A549 (cell line): Measurements from ENCODE around the gene SHROOM2. TPM values are rescaled to one million over a fixed set of nuclear protein-coding genes. Genes with fewer than 3 reads are reported as not detected.
A peak's percentile ranks its signal among the peaks of the same experiment; 100 is the strongest.

Source experiments
- ATAC-seq, 2 experiments: fragments of 200-7000 bp in 1 of 2; fragments of >200 bp in 1 of 2; cut with Nextera tagmentation in 1 of 2; cut with Tn5 transposase in 1 of 2; 3 replicates each; pipeline versions ENCODE4 v1.8.0 to v1.9.1; 2018 to 2020; ENCODE audit warnings: mild to moderate bottlenecking in 1 of 2, moderate library complexity in 1 of 2
- CTCF ChIA-PET: fragments of 300-600 bp; sonication (Branson Sonifier 250); formaldehyde crosslinking; extraction: SDS; loops from one replicate; lab custom pipeline; 2021; ENCODE audit warnings: antibody characterized with exemption, inconsistent platforms; lab: Yijun Ruan, JAX
- POLR2A ChIA-PET: fragments of 350-600 bp; formaldehyde crosslinking; extraction: SDS; loops from one replicate; lab custom pipeline; 2021; ENCODE audit warnings: antibody characterized with exemption, inconsistent platforms; lab: Yijun Ruan, JAX
- DNase-seq, 2 experiments: peaks; one replicate each; pipeline versions ENCODE4 v3.0.0 to v3.0.0-alpha.2; 2011 to 2016; ENCODE audit warnings: low read depth in 1 of 2, low spot score in 1 of 2
- FAIRE-seq: peaks from 2 replicates; lab custom pipeline; 2011; peaks lifted over from hg19 to GRCh38; lab: Jason Lieb, UNC
- H3K27ac ChIP-seq, 2 experiments: fragments of >200 bp; sonication (Bioruptor Twin); formaldehyde crosslinking; 3 replicates each; pipeline ENCODE4 v1.5.1; 2016 to 2017
- H3K4me1 ChIP-seq: fragments of >200 bp; sonication (Bioruptor Twin); formaldehyde crosslinking; 3 replicates; pipeline ENCODE4 v1.6.1; 2016
- H3K4me2 ChIP-seq: fragments of >200 bp; sonication (Bioruptor Twin); formaldehyde crosslinking; 3 replicates; pipeline ENCODE4 v1.6.1; 2016
- H3K4me3 ChIP-seq: fragments of >200 bp; sonication (Bioruptor Twin); formaldehyde crosslinking; 3 replicates; pipeline ENCODE4 v1.5.1; 2016
- H3K9me3 ChIP-seq: fragments of >200 bp; sonication (Bioruptor Twin); formaldehyde crosslinking; 3 replicates; pipeline ENCODE4 v1.6.1; 2016
- ATOH8 ChIP-seq: fragments of 250-450 bp; sonication (Bioruptor Pico); IDR thresholded peaks from 2 replicates; pipeline ENCODE4 v1.5.0; 2020; ENCODE audit warnings: low read depth, mild to moderate bottlenecking, moderate library complexity
- BHLHE40 ChIP-seq: IDR thresholded peaks from 2 replicates; pipeline ENCODE4 v1.6.1; 2012; ENCODE audit warnings: low read depth, low read length, inconsistent platforms
- CBX2 ChIP-seq: fragments of 200-600 bp; sonication (generic); IDR thresholded peaks from 2 replicates; pipeline ENCODE4 v1.6.1; 2016; ENCODE audit warnings: low read depth, mild to moderate bottlenecking, borderline replicate concordance
- CBX8 ChIP-seq: fragments of 200-600 bp; sonication (generic); IDR thresholded peaks from 2 replicates; pipeline ENCODE4 v1.6.1; 2016
- CEBPB ChIP-seq, 2 experiments: fragments of >200 bp in 1 of 2; sonication (Bioruptor Twin) in 1 of 2; formaldehyde crosslinking in 1 of 2; IDR thresholded peaks; 2 replicates each; pipeline ENCODE4 v1.6.1; 2012 to 2016
- CHD2 ChIP-seq: fragments of 150-350 bp; IDR thresholded peaks from 2 replicates; pipeline ENCODE4 v1.6.1; 2014; ENCODE audit warnings: low read length; ENCODE audit not compliant: partially characterized antibody
- E2F6 ChIP-seq: IDR thresholded peaks from 2 replicates; pipeline ENCODE4 v1.6.1; 2012; ENCODE audit warnings: low read depth, borderline replicate concordance
- ESRRA ChIP-seq: fragments of 150-350 bp; IDR thresholded peaks from 2 replicates; pipeline ENCODE4 v1.6.1; 2014; ENCODE audit warnings: mild to moderate bottlenecking, low read length, borderline replicate concordance
- FOSB ChIP-seq: fragments of 250-450 bp; sonication (Bioruptor Pico); IDR thresholded peaks from 2 replicates; pipeline ENCODE4 v1.5.0; 2020; ENCODE audit warnings: mild to moderate bottlenecking, moderate library complexity
- FOSL2 ChIP-seq, 2 experiments: fragments of 450-650 bp in 1 of 2; fragments of >200 bp in 1 of 2; sonication (Bioruptor Twin) in 1 of 2; formaldehyde crosslinking; IDR thresholded peaks; 2 replicates each; pipeline versions ENCODE4 v1.5.0 to v1.6.1; 2016 to 2020; ENCODE audit warnings: mild to moderate bottlenecking in 1 of 2, moderate library complexity in 1 of 2
- FOXS1 ChIP-seq: fragments of 250-450 bp; sonication (Bioruptor Pico); IDR thresholded peaks from 2 replicates; pipeline ENCODE4 v1.5.0; 2020; ENCODE audit warnings: mild to moderate bottlenecking, moderate library complexity
- GATA3 ChIP-seq: IDR thresholded peaks from 2 replicates; pipeline ENCODE4 v1.6.1; 2012; ENCODE audit warnings: borderline replicate concordance
- HDAC2 ChIP-seq: fragments of 200-600 bp; sonication (generic); IDR thresholded peaks from 2 replicates; pipeline ENCODE4 v1.6.1; 2016
- HES2 ChIP-seq: fragments of >200 bp; sonication (Bioruptor Twin); formaldehyde crosslinking; IDR thresholded peaks from 2 replicates; pipeline ENCODE4 v1.6.1; 2016
- HEYL ChIP-seq: fragments of 250-450 bp; sonication (Bioruptor Pico); IDR thresholded peaks from 2 replicates; pipeline ENCODE4 v1.8.0; 2021; ENCODE audit warnings: mild to moderate bottlenecking, moderate library complexity
- HOXA7 ChIP-seq: fragments of 250-450 bp; sonication (Bioruptor Pico); IDR thresholded peaks from 2 replicates; pipeline ENCODE4 v1.5.0; 2020; ENCODE audit warnings: mild to moderate bottlenecking, moderate library complexity
- HOXB5 ChIP-seq: fragments of 250-450 bp; sonication (Bioruptor Pico); IDR thresholded peaks from 2 replicates; pipeline ENCODE4 v1.5.0; 2020; ENCODE audit warnings: mild to moderate bottlenecking, moderate library complexity
- JUN ChIP-seq, 2 experiments: fragments of >200 bp; sonication (Bioruptor Twin); formaldehyde crosslinking; IDR thresholded peaks; 2 replicates in 1 of 2; 3 replicates in 1 of 2; pipeline ENCODE4 v1.6.1; 2016 to 2017
- KDM1A ChIP-seq: fragments of 200-600 bp; sonication (generic); IDR thresholded peaks from 2 replicates; pipeline ENCODE4 v1.6.1; 2016; ENCODE audit warnings: low read depth, mild to moderate bottlenecking
- KDM5A ChIP-seq: fragments of 200-600 bp; sonication (generic); IDR thresholded peaks from 2 replicates; pipeline ENCODE4 v1.6.1; 2016; ENCODE audit warnings: antibody characterized with exemption, mild to moderate bottlenecking
- MAFK ChIP-seq: fragments of 450-650 bp; IDR thresholded peaks from 2 replicates; pipeline ENCODE4 v1.6.1; 2014; ENCODE audit not compliant: partially characterized antibody
- MAX ChIP-seq: IDR thresholded peaks from 2 replicates; pipeline ENCODE4 v1.6.1; 2012
- MAZ ChIP-seq: fragments of 150-350 bp; IDR thresholded peaks from 2 replicates; pipeline ENCODE4 v1.6.1; 2014; ENCODE audit warnings: antibody characterized with exemption, low read depth, low read length, borderline replicate concordance
- MYC ChIP-seq: IDR thresholded peaks from 2 replicates; pipeline ENCODE4 v1.6.1; 2012; ENCODE audit warnings: mild to moderate bottlenecking, inconsistent platforms, low read length, improper control_type of control experiment, borderline replicate concordance
- NPAS2 ChIP-seq: fragments of 250-450 bp; sonication (Bioruptor Pico); IDR thresholded peaks from 2 replicates; pipeline ENCODE4 v1.8.0; 2022; ENCODE audit warnings: mild to moderate bottlenecking, moderate library complexity, borderline replicate concordance
- PHF8 ChIP-seq: fragments of 200-600 bp; sonication (generic); IDR thresholded peaks from 2 replicates; pipeline ENCODE4 v1.6.1; 2016; ENCODE audit warnings: low read depth, mild to moderate bottlenecking, antibody characterized with exemption, moderate library complexity, borderline replicate concordance
- POLR2A ChIP-seq: IDR thresholded peaks from 2 replicates; pipeline ENCODE4 v1.6.1; 2012; ENCODE audit warnings: mild to moderate bottlenecking, low read length
- RARB ChIP-seq: fragments of 250-450 bp; sonication (Bioruptor Pico); IDR thresholded peaks from 2 replicates; pipeline ENCODE4 v1.8.0; 2021; ENCODE audit warnings: mild to moderate bottlenecking, moderate library complexity
- RFX5 ChIP-seq: fragments of 450-650 bp; IDR thresholded peaks from 2 replicates; pipeline ENCODE4 v1.7.1; 2014; ENCODE audit warnings: antibody characterized with exemption, mild to moderate bottlenecking, moderate library complexity
- RNF2 ChIP-seq: fragments of 200-600 bp; sonication (generic); IDR thresholded peaks from 2 replicates; pipeline ENCODE4 v1.6.1; 2016; ENCODE audit warnings: low read depth, mild to moderate bottlenecking, antibody characterized with exemption, moderate library complexity, borderline replicate concordance
- SREBF2 ChIP-seq: fragments of 450-650 bp; IDR thresholded peaks from 2 replicates; pipeline ENCODE4 v1.6.1; 2014; ENCODE audit warnings: mild to moderate bottlenecking, moderate library complexity
- TFCP2L1 ChIP-seq: fragments of 250-450 bp; sonication (Bioruptor Pico); IDR thresholded peaks from 2 replicates; pipeline ENCODE4 v1.5.0; 2021; ENCODE audit warnings: mild to moderate bottlenecking
- ZC3H11A ChIP-seq: fragments of 450-650 bp; IDR thresholded peaks from 2 replicates; pipeline ENCODE4 v1.6.1; 2014; ENCODE audit warnings: antibody characterized with exemption, mild to moderate bottlenecking
- ZFP36 ChIP-seq: fragments of 450-650 bp; IDR thresholded peaks from 2 replicates; pipeline ENCODE4 v1.6.1; 2014; ENCODE audit warnings: borderline replicate concordance; ENCODE audit not compliant: partially characterized antibody
- ZNF302 ChIP-seq: fragments of 250-450 bp; sonication (Bioruptor Pico); IDR thresholded peaks from 2 replicates; pipeline ENCODE4 v1.9.0; 2021; ENCODE audit warnings: inconsistent platforms, mild to moderate bottlenecking, moderate library complexity
- WGBS: methylation state at CpG from one replicate; pipeline ENCODE4 v1.1.6; 2017; ENCODE audit errors: missing lambda C conversion rate; 5-methylcytosine and 5-hydroxymethylcytosine counted together
- polyA plus RNA-seq, 4 experiments: library from polyadenylated mRNA; depleted of rRNA in 3 of 4; stranded (reverse); fragments of >200 nt; fragmentation: RNase III in 1 of 4; extraction: RNeasy Plus Mini Kit Qiagen cat#74134 plus additional on column Dnase treatment in 1 of 4; gene quantifications; 2 replicates in 3 of 4; 3 replicates in 1 of 4; pipeline ENCODE4 v1.2.3, GENCODE V29; 2011 to 2017

SHROOM2 gene
- polyA plus RNA-seq, 2 of the 4 experiments (the other 2 are of a cell fraction) = 0.12 to 0.27 TPM

GRCh38 chrX:9880237-9880636 lies 94.0 kb downstream of the SHROOM2 start:
- Histone ChIP-seq H3K27ac (no peak overlapping the region), H3K4me1 (no peaks in the 10 kb centered on the region), H3K4me2 (no peak overlapping the region), H3K4me3 (no peak overlapping the region), H3K9me3 (no peaks in the 10 kb centered on the region)
- WGBS = 57% methylated on average over 6 of the region's 13 CpGs
- TF ChIP-seq KDM1A = no peak
- TF ChIP-seq CBX2 = no peak
- no peak for TF ChIP-seq FOSL2 (IDR thresholded peaks at IDR 0.05)
- no peak for TF ChIP-seq FOSL2 (CRISPR knock-in tag; IDR thresholded peaks at IDR 0.05)
- no peak for TF ChIP-seq MAX
- TF ChIP-seq CHD2 = no peak
- no peak for TF ChIP-seq RNF2
- FAIRE-seq (no peak), DNase-seq (no peak), ATAC-seq (no peak)
- ChIA-PET POLR2A (no interaction called here), CTCF (interaction anchor here (1.0 kb wide), 1 partner anchor 41 kb away, joined by 3 read pairs; no protein-coding TSS in a partner anchor)

- ChIA-PET CTCF (no interaction called here), POLR2A (no interaction called here)
Measured at GRCh38 chrX:9880870-9881269, 94.6 kb downstream of the SHROOM2 start.

GRCh38 chrX:9882669-9883446 lies 96.6 kb downstream of the SHROOM2 start:
- Histone ChIP-seq H3K4me3 (no peak overlapping the region), H3K27ac (no peak overlapping the region), H3K9me3 (no peaks in the 10 kb centered on the region), H3K4me1 (no peaks in the 10 kb centered on the region), H3K4me2 (no peak overlapping the region)
- ChIA-PET CTCF (interaction anchor here (1.8 to 2.1 kb wide), 2 partner anchors 8 to 237 kb away, joined by 6 to 8 read pairs; no protein-coding TSS in a partner anchor), POLR2A (no interaction called here)
- ATAC-seq (peak in 1 of 2 experiments; percentile 56; a peak in 2 of 6 replicates), FAIRE-seq (no peak), DNase-seq (peak in 1 of 2 experiments; percentile 16)
- WGBS = 43% methylated on average over 14 of the region's 15 CpGs
- TF ChIP-seq HEYL (CRISPR knock-in tag) (no peak), RNF2 (no peak), MAFK (no peak), ATOH8 (CRISPR knock-in tag) (no peak), ZC3H11A (no peak), POLR2A (no peak), CEBPB (IDR thresholded peaks at IDR 0.05) (no peak), ESRRA (no peak), FOSL2 (IDR thresholded peaks at IDR 0.05) (no peak), FOSL2 (CRISPR knock-in tag; IDR thresholded peaks at IDR 0.05) (no peak), RARB (CRISPR knock-in tag) (no peak), ZFP36 (no peak), CHD2 (no peak), PHF8 (no peak), RFX5 (no peak), FOSB (CRISPR knock-in tag) (no peak), GATA3 (no peak), KDM5A (no peak)

More at GRCh38 chrX:9880870-9881269, 94.6 kb downstream of the SHROOM2 start:
- H3K27ac ChIP-seq = no peak overlapping the region
- 52% methylated on average over 7 of the region's 7 CpGs for WGBS
- ATAC-seq (no peak), FAIRE-seq (no peak), DNase-seq (no peak)
- H3K4me3 ChIP-seq = no peak overlapping the region
- H3K4me2 ChIP-seq = no peak overlapping the region
- no peaks in the 10 kb centered on the region for H3K4me1 ChIP-seq
- H3K9me3 ChIP-seq = no peaks in the 10 kb centered on the region
- no peak for TF ChIP-seq ATOH8 (CRISPR knock-in tag)
- TF ChIP-seq E2F6 = no peak
- no peak for TF ChIP-seq HES2
- no peak for TF ChIP-seq JUN (IDR thresholded peaks at IDR 0.05)
- no peak for TF ChIP-seq SREBF2
- TF ChIP-seq KDM5A = no peak
- no peak for TF ChIP-seq MAZ
- TF ChIP-seq BHLHE40 = no peak
- TF ChIP-seq HOXA7 (CRISPR knock-in tag) = no peak
- TF ChIP-seq FOXS1 (CRISPR knock-in tag) = no peak
- no peak for TF ChIP-seq ZNF302
- TF ChIP-seq MYC = no peak
- TF ChIP-seq TFCP2L1 = no peak
- TF ChIP-seq CBX8 = no peak
- no peak for TF ChIP-seq HDAC2
- TF ChIP-seq RFX5 = no peak
- TF ChIP-seq NPAS2 (CRISPR knock-in tag) = no peak
- TF ChIP-seq HOXB5 (CRISPR knock-in tag) = no peak
